NCI-H2196 (cell line): ENCODE results near the gene STRIP2.
"Not testable (repeated sequence)": the region's sequence is repeated elsewhere in the genome, so short reads cannot be mapped to it uniquely, and the experiment has no call there.

Source experiments
- DNase-seq: peaks from one replicate; lab custom pipeline; 2025; ENCODE audit not compliant: unreplicated experiment; lab: John Stamatoyannopoulos, UW

STRIP2 gene

DNA sequence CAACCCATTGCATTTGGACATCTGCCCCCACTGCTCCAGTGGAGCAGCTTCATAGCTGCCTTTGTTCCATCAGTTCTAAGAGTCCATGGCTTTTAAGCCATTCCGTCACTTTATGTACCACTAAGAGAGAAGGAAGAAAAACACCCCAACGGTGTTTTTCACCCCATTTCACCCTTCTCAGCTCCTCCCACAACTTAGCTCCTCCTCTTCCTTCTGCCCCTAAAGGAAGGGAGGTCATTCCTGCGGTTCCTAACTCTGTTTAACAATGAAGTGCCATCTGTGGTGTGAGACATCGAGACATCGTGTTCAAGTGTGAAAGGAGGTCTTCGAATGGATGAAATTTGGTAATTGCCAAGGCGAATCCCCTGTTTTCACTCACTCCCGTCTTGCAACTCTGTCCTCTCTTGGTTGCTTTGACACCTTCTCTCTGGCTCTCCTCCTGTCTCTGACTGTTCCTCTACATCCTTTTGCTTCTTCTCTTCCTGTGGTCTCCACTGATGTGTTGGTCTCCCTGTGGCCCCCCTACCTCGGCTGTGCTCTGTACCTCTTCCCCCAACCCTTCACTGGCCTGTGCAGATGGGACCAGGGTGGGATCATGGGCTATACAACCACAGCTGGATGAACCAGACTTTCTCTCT lies 91.1 kb downstream of the STRIP2 start:
- DNase-seq = no peak

DNA sequence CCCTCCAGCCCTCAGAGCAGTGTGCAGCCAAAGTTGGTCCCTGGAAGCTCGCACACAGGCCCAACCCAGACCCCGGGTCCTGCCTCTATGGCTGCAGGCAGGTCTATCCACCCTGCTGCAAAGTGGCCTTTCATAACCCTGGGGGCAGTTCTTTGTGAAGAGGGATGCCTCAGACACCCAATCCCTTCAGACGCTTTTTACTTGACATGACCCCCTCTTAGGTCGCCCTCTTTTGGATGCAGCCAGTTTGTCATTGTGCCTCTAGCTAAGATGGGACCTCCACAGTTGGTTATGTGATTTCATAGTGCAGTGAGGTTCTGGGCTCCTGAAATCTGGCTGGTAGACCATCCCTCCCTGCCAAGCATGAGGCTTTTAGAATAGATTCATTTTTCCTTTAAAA lies 95.4 kb downstream of the STRIP2 start:
- no peak for DNase-seq

DNA sequence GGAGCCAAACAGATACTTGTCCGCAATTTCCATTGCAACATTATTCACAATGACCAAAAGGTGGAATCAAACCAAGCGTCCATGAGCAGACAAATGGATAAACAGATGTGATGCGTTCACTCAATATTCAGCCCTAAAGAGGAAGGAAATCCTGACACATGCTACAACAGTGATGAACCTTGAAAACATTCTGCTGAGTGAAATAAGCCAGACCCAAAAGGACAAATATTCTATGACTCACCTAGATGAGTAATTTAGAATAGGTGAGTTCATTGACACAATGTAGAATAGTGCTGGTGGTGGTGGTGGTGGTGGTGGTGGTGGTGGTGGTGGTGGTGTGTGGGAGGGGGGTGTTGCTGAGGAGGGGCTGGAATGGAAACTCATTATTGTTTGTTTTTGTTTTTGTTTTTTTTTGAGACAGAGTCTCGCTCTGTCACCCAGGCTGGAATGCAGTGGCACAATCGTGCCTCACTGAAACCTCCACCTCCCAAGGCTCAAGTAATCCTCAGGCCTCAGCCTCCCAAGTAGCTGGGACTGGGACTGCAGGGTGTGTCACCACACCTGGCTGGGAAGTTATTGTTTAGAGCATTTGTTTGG lies 96.7 kb downstream of the STRIP2 start:
- DNase-seq = no peak

DNA sequence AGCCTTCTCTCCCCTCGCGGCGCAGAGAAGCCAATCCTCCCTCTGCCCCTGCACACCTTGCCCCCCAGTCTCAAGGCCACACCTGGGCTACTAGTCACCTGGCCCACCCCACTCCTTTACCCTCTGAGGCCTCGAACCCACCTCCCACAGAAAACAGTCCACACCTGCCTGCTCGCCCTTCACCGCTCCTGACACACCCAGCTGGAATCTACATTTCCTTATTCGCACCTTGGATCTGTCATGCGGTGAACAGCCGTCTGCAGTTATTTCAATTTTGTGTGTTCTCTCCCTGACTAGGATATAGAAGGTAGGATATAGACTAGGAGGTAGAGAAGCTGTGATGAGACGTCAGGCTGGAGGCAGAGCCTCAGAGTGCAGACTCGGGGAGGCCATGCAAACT lies 97.5 kb downstream of the STRIP2 start:
- no peak for DNase-seq

DNA sequence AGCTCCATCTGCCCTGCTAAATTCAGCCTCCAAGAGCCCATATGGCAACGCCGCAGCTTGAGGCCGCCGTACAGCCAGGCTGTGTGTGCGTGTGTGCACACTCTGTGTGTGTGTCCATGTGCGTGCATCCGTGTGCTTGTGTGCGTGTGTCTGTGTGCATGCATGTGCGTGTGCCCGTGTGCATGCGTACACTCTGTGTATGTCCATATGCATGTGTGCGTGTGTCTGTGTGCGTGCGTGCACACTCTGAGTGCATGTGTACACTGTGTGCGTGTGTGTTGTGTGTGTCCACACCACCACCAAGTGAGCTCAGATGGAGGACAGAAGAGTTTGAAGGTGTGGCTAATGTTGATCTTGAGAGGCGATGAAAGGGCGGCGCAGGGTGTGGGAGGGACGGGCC lies 98.1 kb downstream of the STRIP2 start:
- DNase-seq = no peak

DNA sequence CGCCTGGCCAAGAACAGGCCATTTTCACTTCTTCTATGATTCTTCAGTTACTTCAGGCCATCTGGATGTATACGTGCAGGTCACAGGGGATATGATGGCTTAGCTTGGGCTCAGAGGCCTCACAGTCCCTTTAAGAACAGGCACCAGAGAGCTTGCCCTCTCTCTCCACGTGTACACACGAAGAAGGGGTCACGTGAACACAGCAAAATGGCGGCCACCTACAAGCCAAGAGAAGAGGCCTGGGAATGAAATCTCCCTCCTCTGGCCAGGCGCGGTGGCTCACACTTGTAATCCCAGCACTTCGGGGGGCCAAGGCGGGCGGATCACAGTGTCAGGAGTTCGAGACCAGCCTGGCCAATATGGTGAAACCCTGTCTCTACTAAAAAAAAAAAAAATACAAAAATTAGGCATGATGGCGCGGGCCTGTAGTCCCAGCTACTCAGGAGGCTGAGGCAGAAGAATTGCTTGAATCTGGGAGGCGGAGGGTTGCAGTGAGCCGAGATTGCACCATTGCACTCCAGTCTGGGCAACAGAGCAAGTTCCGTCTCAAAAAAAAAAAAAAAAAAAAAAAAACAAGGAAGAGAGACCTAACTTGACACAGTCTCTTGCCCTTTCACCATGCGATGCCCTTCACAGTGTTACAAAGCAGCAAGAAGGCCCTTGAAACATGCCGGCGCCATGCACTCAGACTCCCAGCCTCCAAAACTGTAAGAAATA lies 100.5 kb downstream of the STRIP2 start:
- DNase-seq = not testable (repeated sequence)

DNA sequence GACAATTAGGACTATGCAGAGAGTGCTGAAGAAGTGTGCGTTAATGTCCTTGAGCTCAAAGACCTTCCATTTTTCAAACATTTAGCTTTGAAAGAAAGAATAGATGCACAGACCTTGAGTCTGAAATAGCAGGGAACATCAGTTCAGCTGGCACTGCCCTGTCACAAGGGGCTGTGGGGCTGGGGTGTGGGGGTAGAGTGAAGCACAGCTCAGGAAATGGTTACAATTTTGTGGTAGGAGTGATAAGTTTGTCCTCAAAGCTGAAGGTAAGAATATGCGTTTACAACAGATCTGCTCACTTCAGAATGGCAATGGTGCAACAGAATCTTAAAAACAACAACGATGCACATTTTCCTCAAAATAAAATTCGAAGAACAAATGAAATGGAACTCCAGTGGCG lies 101.7 kb downstream of the STRIP2 start:
- no peak for DNase-seq

DNA sequence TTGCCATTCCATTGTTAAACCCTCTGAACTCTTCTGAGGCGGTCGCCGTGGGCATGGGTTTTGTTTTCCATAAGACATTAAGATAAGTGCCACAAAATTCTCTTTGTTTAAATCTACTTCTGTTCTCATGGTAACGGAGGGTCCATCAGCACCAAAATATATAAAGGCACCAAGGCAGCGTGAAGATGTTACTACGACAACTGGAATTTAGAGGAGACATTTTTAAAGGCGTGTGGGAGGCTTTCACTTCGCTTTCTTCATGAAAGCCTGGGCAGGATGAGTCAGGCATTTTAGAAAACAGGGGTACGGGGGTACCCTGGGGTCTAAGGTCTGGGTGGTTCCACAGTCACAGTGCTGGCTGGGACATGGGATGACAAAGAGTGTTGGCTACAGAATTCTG lies 102.1 kb downstream of the STRIP2 start:
- no peak for DNase-seq
